K562 (cell line): ENCODE measurements around the gene TRUB2. TPM values are rescaled to one million over a fixed set of nuclear protein-coding genes. Genes with fewer than 3 reads are reported as not detected.

Source experiments
- CREB1 ChIP-seq, 2 experiments: sonication (generic) in 1 of 2; formaldehyde crosslinking in 1 of 2; IDR thresholded peaks; 2 replicates each; pipeline versions ENCODE4 v1.6.1 to v1.8.0; 2012 to 2022; ENCODE audit warnings: inconsistent platforms in 1 of 2, mild to moderate bottlenecking in 1 of 2, missing genetic modification reagents in 1 of 2, moderate library complexity in 1 of 2
- ESRRA ChIP-seq: fragments of 450-650 bp; IDR thresholded peaks from 2 replicates; pipeline ENCODE4 v1.6.1; 2014; ENCODE audit warnings: low read depth, mild to moderate bottlenecking, moderate library complexity, borderline replicate concordance
- GABPA ChIP-seq: fragments of 200-800 bp; sonication (Bioruptor generic); conservative IDR thresholded peaks from 2 replicates; pipeline ENCODE4 v1.6.1; 2016; ENCODE audit warnings: low read depth, missing genetic modification characterization, missing compliant biosample characterization
- MCM5 ChIP-seq: fragments of 450-650 bp; IDR thresholded peaks from 2 replicates; pipeline ENCODE4 v1.6.1; 2016; ENCODE audit warnings: low read depth
- RCOR1 ChIP-seq, 2 experiments: IDR thresholded peaks; 2 replicates each; pipeline ENCODE4 v1.6.1; 2012; ENCODE audit warnings: low read depth in 2 of 2, low read length in 2 of 2, borderline replicate concordance in 1 of 2, improper control_type of control experiment in 1 of 2
- SMAD3 ChIP-seq: fragments of 450-650 bp; formaldehyde crosslinking; conservative IDR thresholded peaks from 2 replicates; pipeline ENCODE4 v1.4.0; 2020; ENCODE audit warnings: mild to moderate bottlenecking
- polyA plus RNA-seq, 8 experiments: library from polyadenylated mRNA; depleted of rRNA in 4 of 8; stranded (reverse) in 5 of 8; unstranded in 3 of 8; fragments of >200 nt; fragmentation: Nextera tagmentation in 2 of 8; fragmentation: Illumina TruSeq in 1 of 8; extraction: Ambion mirVana in 2 of 8; extraction: Trizol in 1 of 8; gene quantifications; 2 replicates each; pipeline versions ENCODE4 v1.2.1 to v1.2.3, GENCODE V29; 2011 to 2014; ENCODE audit warnings: inconsistent platforms in 1 of 8, missing spikeins in 1 of 8
- total RNA-seq, 7 experiments: library from RNA; depleted of rRNA in 6 of 7; stranded (reverse); fragments of >200 nt in 6 of 7; fragmentation: Illumina TruSeq in 2 of 7; extraction: Trizol in 2 of 7; gene quantifications; 2 replicates each; pipeline versions ENCODE4 v1.2.1 to v1.2.3, GENCODE V29; 2011 to 2021; ENCODE audit warnings: low replicate concordance in 1 of 7
- TF ChIP-seq, protein P1 (sequence below): sonication (generic); formaldehyde crosslinking; IDR thresholded peaks from 2 replicates; pipeline ENCODE4 v1.8.1; 2023; ENCODE audit warnings: mild to moderate bottlenecking, missing genetic modification reagents
- TF ChIP-seq, protein P2 (sequence below): sonication (generic); formaldehyde crosslinking; IDR thresholded peaks from 2 replicates; pipeline ENCODE4 v1.8.1; 2023; ENCODE audit warnings: mild to moderate bottlenecking, missing genetic modification reagents

Gene TRUB2
- total and polyA plus RNA-seq, 9 of the 15 experiments (the other 6 are each of a cell fraction or from before 2014, with no cell fraction given) = 9.3 to 110 (median 63.0) TPM

DNA sequence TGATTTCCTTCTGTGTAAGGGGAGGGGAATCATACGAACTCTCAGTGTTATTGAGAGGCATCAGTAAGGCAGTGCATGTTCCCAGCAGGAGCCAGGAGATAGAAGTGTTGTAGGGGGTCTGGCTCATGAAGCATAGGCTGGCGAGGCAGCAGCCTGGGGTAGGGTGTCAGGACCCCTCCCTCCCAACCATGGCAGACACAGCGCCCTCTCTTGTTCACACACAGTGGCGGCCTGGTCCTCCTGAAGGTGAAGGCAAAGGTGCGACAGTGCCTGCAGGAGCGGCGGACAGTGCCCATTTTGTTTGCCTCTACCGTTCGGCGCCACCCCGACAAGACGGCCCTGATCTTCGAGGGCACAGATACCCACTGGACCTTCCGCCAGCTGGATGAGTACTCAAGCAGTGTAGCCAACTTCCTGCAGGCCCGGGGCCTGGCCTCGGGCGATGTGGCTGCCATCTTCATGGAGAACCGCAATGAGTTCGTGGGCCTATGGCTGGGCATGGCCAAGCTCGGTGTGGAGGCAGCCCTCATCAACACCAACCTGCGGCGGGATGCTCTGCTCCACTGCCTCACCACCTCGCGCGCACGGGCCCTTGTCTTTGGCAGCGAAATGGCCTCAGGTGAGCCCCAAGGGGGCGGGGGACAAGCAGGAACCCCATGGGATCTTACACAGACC is 22.8 kb upstream of the TRUB2 start (continued):
- TF ChIP-seq, protein P1, sequence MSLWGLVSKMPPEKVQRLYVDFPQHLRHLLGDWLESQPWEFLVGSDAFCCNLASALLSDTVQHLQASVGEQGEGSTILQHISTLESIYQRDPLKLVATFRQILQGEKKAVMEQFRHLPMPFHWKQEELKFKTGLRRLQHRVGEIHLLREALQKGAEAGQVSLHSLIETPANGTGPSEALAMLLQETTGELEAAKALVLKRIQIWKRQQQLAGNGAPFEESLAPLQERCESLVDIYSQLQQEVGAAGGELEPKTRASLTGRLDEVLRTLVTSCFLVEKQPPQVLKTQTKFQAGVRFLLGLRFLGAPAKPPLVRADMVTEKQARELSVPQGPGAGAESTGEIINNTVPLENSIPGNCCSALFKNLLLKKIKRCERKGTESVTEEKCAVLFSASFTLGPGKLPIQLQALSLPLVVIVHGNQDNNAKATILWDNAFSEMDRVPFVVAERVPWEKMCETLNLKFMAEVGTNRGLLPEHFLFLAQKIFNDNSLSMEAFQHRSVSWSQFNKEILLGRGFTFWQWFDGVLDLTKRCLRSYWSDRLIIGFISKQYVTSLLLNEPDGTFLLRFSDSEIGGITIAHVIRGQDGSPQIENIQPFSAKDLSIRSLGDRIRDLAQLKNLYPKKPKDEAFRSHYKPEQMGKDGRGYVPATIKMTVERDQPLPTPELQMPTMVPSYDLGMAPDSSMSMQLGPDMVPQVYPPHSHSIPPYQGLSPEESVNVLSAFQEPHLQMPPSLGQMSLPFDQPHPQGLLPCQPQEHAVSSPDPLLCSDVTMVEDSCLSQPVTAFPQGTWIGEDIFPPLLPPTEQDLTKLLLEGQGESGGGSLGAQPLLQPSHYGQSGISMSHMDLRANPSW (CRISPR knock-in tag) = no peak
- TF ChIP-seq RCOR1 (IDR thresholded peaks at IDR 0.05; ENCODE audit: borderline replicate concordance in 1 of 2, low read depth in 2 of 2, low read length in 2 of 2) = no peak
- TF ChIP-seq, protein P2, sequence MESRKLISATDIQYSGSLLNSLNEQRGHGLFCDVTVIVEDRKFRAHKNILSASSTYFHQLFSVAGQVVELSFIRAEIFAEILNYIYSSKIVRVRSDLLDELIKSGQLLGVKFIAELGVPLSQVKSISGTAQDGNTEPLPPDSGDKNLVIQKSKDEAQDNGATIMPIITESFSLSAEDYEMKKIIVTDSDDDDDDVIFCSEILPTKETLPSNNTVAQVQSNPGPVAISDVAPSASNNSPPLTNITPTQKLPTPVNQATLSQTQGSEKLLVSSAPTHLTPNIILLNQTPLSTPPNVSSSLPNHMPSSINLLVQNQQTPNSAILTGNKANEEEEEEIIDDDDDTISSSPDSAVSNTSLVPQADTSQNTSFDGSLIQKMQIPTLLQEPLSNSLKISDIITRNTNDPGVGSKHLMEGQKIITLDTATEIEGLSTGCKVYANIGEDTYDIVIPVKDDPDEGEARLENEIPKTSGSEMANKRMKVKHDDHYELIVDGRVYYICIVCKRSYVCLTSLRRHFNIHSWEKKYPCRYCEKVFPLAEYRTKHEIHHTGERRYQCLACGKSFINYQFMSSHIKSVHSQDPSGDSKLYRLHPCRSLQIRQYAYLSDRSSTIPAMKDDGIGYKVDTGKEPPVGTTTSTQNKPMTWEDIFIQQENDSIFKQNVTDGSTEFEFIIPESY (CRISPR knock-in tag) = peak; percentile 91
- no peak for TF ChIP-seq SMAD3
- TF ChIP-seq CREB1 (IDR thresholded peaks at IDR 0.05) = no peak
- TF ChIP-seq CREB1 (CRISPR knock-in tag; IDR thresholded peaks at IDR 0.05) = no peak
- TF ChIP-seq ESRRA = no peak
- TF ChIP-seq MCM5 = no peak
- no peak for TF ChIP-seq GABPA (tag)
